Measurements from ENCODE around the gene FBXO36. TPM values are rescaled to one million over a fixed set of nuclear protein-coding genes. Genes with fewer than 3 reads are reported as not detected.

FBXO36 gene, protein sequence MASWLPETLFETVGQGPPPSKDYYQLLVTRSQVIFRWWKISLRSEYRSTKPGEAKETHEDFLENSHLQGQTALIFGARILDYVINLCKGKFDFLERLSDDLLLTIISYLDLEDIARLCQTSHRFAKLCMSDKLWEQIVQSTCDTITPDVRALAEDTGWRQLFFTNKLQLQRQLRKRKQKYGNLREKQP
- 1 to 10 TPM; 5.6 to 8.4 TPM for total RNA-seq

DNA sequence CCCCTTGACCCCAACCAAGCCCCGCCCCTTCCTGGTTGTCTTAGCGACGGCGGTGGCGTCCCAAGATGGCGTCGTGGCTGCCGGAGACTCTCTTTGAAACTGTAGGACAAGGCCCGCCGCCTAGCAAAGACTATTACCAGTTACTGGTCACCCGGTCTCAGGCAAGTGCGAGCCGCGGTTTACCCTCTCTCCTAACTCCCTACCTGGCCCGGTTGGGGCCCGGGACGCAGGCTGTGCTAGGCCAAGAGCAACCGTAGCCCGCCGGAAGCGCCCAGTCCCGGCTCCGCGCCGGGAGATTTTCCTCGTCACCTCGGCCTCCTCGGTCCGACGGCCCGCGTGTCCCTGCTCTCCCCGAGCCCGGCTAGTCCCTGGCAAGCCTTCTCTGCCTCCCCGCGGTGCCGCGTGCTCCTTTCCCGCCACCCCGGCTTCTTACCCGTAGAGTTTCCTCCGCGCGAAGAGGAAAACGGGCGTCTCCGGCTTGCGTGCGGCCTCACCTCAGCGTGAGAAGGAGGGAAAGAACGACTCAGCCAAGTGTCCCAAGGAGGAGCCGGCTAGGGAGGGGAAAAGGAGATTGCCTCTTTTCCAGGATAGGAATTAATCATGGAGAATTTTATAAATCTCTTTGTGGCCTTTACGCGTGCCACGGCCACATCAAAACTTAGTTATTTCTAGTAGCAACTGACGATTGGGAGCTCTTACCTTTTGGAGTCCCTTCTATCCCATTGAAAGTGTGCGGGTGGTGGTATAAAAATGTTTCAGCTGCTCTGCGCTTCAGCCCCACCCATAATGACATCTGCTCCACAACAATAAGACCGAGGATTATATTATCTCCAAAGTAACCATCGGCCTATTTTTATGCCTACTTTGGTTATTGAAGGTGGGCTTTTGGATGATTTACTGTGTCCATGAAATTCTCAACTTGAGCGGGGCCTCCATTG lies at the start of gene FBXO36:
FBXO36 (plus strand) TSS at position 55 of the 938 bp plus-strand sequence; CDS start at position 66, 11 bp downstream.
- Histone ChIP-seq H3K9me3 (no peaks in the 10 kb centered on the region), H3K27ac (peak within 1 kb of the TSS; percentile 97 to 98), H3K4me3 (peak within 1 kb of the TSS; percentile 91 to 95), H3K36me3 (no peaks in the 10 kb centered on the region), H3K27me3 (replicated peaks; ENCODE audit: insufficient read depth) (no peaks in the 10 kb centered on the region), H3K4me1 (replicated peaks) (no peaks in the 10 kb centered on the region)
- intact Hi-C loops (cut with DNase I): loop anchor here (5.0 kb wide), 1 partner anchor 120 kb away; no protein-coding TSS in a partner anchor
- TF ChIP-seq, protein P1, sequence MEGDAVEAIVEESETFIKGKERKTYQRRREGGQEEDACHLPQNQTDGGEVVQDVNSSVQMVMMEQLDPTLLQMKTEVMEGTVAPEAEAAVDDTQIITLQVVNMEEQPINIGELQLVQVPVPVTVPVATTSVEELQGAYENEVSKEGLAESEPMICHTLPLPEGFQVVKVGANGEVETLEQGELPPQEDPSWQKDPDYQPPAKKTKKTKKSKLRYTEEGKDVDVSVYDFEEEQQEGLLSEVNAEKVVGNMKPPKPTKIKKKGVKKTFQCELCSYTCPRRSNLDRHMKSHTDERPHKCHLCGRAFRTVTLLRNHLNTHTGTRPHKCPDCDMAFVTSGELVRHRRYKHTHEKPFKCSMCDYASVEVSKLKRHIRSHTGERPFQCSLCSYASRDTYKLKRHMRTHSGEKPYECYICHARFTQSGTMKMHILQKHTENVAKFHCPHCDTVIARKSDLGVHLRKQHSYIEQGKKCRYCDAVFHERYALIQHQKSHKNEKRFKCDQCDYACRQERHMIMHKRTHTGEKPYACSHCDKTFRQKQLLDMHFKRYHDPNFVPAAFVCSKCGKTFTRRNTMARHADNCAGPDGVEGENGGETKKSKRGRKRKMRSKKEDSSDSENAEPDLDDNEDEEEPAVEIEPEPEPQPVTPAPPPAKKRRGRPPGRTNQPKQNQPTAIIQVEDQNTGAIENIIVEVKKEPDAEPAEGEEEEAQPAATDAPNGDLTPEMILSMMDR (IDR thresholded peaks at IDR 0.05): no peak
- no peak for TF ChIP-seq POLR2AphosphoS5 (IDR thresholded peaks at IDR 0.05)
- no peak for TF ChIP-seq POLR2A (IDR thresholded peaks at IDR 0.05)
- DNase-seq (ENCODE audit: low spot score): peak; percentile 85
- 1% methylated on average over 58 of the region's 61 CpGs for WGBS

DNA sequence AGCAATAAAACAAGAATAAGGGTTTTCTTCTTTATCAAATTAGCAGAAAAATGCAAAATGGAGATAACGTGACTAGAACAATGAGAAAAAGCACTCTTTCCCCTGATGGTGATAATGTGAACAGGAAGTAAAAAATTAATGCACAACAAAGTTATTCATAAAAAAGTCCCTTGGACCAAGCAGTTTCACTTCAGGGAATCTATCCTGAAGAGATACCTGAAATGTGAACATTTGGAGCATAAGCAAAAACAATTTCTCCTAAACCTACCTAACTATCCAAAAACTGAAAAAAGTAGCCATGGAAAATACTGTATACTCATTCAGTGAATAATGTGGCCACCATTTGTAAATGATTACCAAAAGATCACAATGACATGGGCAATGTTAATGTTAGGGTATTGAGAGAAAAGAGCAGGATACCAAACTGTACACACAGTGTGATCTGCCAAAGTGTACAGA lies 49.2 kb upstream of the FBXO36 start:
- Histone ChIP-seq H3K4me1 (replicated peaks) (peaks cover 3% of the 10 kb centered on the region), H3K27me3 (replicated peaks; ENCODE audit: insufficient read depth) (no peaks in the 10 kb centered on the region), H3K27ac (no peak overlapping the region), H3K9me3 (no peaks in the 10 kb centered on the region), H3K36me3 (no peaks in the 10 kb centered on the region), H3K4me3 (no peak overlapping the region)
- no peak for TF ChIP-seq POLR2A (IDR thresholded peaks at IDR 0.05)
- TF ChIP-seq, protein P1 (IDR thresholded peaks at IDR 0.05): no peak
- TF ChIP-seq POLR2AphosphoS5 (IDR thresholded peaks at IDR 0.05): no peak
- intact Hi-C loops (cut with DNase I): no loop called here
- 45% methylated on average over 1 of the region's 1 CpG for WGBS
- DNase-seq (ENCODE audit: low spot score): no peak

DNA sequence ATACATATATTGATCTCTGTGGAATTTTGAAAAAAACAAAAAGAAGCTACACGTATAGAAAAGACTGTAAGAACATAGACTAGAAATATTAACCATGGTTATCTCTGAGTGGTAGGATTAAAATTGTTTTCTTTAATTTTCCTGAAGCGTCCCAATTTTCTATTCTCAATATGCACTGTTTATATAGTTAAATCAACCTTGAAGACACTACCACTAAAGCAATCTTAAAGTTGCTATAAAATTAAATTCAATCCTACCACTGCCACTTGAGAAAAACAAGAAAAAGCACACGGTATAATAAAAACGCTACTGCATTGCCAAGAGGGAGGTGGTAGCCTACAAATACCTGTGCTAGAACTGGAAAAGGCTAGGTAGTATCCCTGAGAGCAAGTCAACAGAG lies 47.7 kb upstream of the FBXO36 start:
- intact Hi-C loops (cut with DNase I): no loop called here
- H3K4me3 ChIP-seq: no peak overlapping the region
- no peaks in the 10 kb centered on the region for H3K27me3 ChIP-seq (replicated peaks; ENCODE audit: insufficient read depth)
- H3K9me3 ChIP-seq: no peaks in the 10 kb centered on the region
- H3K36me3 ChIP-seq: no peaks in the 10 kb centered on the region
- no peak overlapping the region for H3K27ac ChIP-seq
- TF ChIP-seq POLR2A (IDR thresholded peaks at IDR 0.05) (no peak), POLR2AphosphoS5 (IDR thresholded peaks at IDR 0.05) (no peak)
- TF ChIP-seq, protein P1 (IDR thresholded peaks at IDR 0.05): no peak
- 55% methylated on average over 4 of the region's 4 CpGs for WGBS
- DNase-seq (ENCODE audit: low spot score): no peak
- peaks cover 3% of the 10 kb centered on the region for H3K4me1 ChIP-seq (replicated peaks)

DNA sequence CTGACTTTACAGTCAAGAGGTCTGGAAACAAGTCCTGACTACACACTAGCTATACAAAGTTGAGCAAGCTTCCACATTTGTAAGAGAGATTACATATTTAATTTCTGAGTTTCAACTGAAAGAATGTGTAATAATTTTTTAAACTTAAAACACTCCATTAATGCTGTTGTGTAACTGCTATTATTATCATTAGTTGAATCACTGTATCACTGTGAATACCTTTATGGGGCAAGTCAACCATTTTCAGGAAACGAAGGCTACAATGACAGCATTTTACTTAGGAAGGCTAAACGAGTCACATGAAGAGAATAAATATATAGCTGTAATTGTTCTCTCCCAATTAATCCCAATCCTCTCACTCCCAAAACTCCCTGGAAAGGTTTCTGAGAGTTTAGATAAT lies 46.8 kb upstream of the FBXO36 start:
- TF ChIP-seq, protein P1 (IDR thresholded peaks at IDR 0.05): no peak
- no peak for TF ChIP-seq POLR2A (IDR thresholded peaks at IDR 0.05)
- TF ChIP-seq POLR2AphosphoS5 (IDR thresholded peaks at IDR 0.05): no peak
- no peaks in the 10 kb centered on the region for H3K9me3 ChIP-seq
- no peaks in the 10 kb centered on the region for H3K27me3 ChIP-seq (replicated peaks; ENCODE audit: insufficient read depth)
- 78% methylated on average over 2 of the region's 2 CpGs for WGBS
- DNase-seq (ENCODE audit: low spot score): no peak
- no peaks in the 10 kb centered on the region for H3K36me3 ChIP-seq
- intact Hi-C loops (cut with DNase I): no loop called here
- H3K4me1 ChIP-seq (replicated peaks): peaks cover 3% of the 10 kb centered on the region
- H3K4me3 ChIP-seq: no peak overlapping the region
- no peak overlapping the region for H3K27ac ChIP-seq

Data from prostate gland (tissue), 2 donors.